Neural progenitor cell (in vitro differentiated cells): ENCODE results near the gene GPR62. TPM values are rescaled to one million over a fixed set of nuclear protein-coding genes. Genes with fewer than 3 reads are reported as not detected.

Source experiments
- DNase-seq: peaks from one replicate; pipeline ENCODE4 v3.0.0-alpha.2; 2016; ENCODE audit warnings: low spot score
- H2AFZ ChIP-seq: fragments of 200-600 bp; sonication (generic); replicated peaks from 2 replicates; pipeline ENCODE4 v1.6.1; 2016; ENCODE audit warnings: antibody characterized with exemption
- H3F3A ChIP-seq: fragments of 200-600 bp; sonication (generic); 2 replicates; pipeline ENCODE4 v1.6.1; 2016; ENCODE audit warnings: antibody characterized with exemption, low read depth
- H3K27ac ChIP-seq: fragments of 200-600 bp; sonication (generic); 2 replicates; pipeline ENCODE4 v1.5.1; 2016; ENCODE audit warnings: mild to moderate bottlenecking
- H3K27me3 ChIP-seq: fragments of 200-600 bp; sonication (generic); 2 replicates; pipeline ENCODE4 v1.6.1; 2016; ENCODE audit warnings: mild to moderate bottlenecking, moderate library complexity
- H3K36me3 ChIP-seq: fragments of 200-600 bp; sonication (generic); 2 replicates; pipeline ENCODE4 v1.5.1; 2016
- H3K4me1 ChIP-seq: fragments of 200-600 bp; sonication (generic); 2 replicates; pipeline ENCODE4 v1.6.1; 2016; ENCODE audit warnings: mixed run types
- H3K4me2 ChIP-seq: fragments of 200-600 bp; sonication (generic); 2 replicates; pipeline ENCODE4 v1.6.1; 2016
- H3K4me3 ChIP-seq: fragments of 200-600 bp; sonication (generic); 2 replicates; pipeline ENCODE4 v1.5.1; 2016
- H3K79me2 ChIP-seq: fragments of 200-600 bp; sonication (generic); 2 replicates; pipeline ENCODE4 v1.6.1; 2016; ENCODE audit warnings: low read depth
- H3K9ac ChIP-seq: fragments of 200-600 bp; sonication (generic); 2 replicates; pipeline ENCODE4 v1.6.1; 2016
- H3K9me3 ChIP-seq: fragments of 200-600 bp; sonication (generic); 2 replicates; pipeline ENCODE4 v1.5.1; 2016; ENCODE audit warnings: low read depth
- H4K20me1 ChIP-seq: fragments of 200-600 bp; sonication (generic); 2 replicates; pipeline ENCODE4 v1.6.1; 2016; ENCODE audit warnings: low read depth
- H3K27ac Mint-ChIP-seq: 3 replicates; pipeline ENCODE4 v1.8.0; 2021; ENCODE audit warnings: mixed read lengths
- H3K27me3 Mint-ChIP-seq: 2 replicates; pipeline ENCODE4 v1.8.0; 2022; ENCODE audit warnings: low read depth, mild to moderate bottlenecking, inconsistent platforms, moderate library complexity, mixed read lengths; ENCODE audit not compliant: insufficient read depth
- H3K36me3 Mint-ChIP-seq: 3 replicates; pipeline ENCODE4 v1.8.0; 2021; ENCODE audit warnings: mixed read lengths
- H3K4me1 Mint-ChIP-seq: 3 replicates; pipeline ENCODE4 v1.8.0; 2021; ENCODE audit warnings: mixed read lengths
- H3K4me3 Mint-ChIP-seq: 3 replicates; pipeline ENCODE4 v1.8.0; 2021; ENCODE audit warnings: mild to moderate bottlenecking, moderate library complexity, mixed read lengths
- H3K9me3 Mint-ChIP-seq: 3 replicates; pipeline ENCODE4 v1.8.0; 2020; ENCODE audit warnings: mixed read lengths
- CTCF ChIP-seq: fragments of 200-600 bp; sonication (generic); IDR thresholded peaks from 2 replicates; pipeline ENCODE4 v1.5.1; 2017; ENCODE audit warnings: antibody characterized with exemption, mild to moderate bottlenecking
- EZH2 ChIP-seq: fragments of 200-600 bp; sonication (generic); IDR thresholded peaks from 2 replicates; pipeline ENCODE4 v1.6.1; 2017; ENCODE audit warnings: antibody characterized with exemption, mild to moderate bottlenecking, moderate library complexity
- EZH2phosphoT487 ChIP-seq: fragments of 200-600 bp; sonication (generic); IDR thresholded peaks from 2 replicates; pipeline ENCODE4 v1.6.1; 2017; ENCODE audit warnings: antibody characterized with exemption
- total RNA-seq: library from RNA; depleted of rRNA; stranded (reverse); fragments of >200 nt; gene quantifications from 2 replicates; pipeline ENCODE4 v1.2.3, GENCODE V29; 2015; ENCODE audit warnings: low replicate concordance

Gene GPR62
- total RNA-seq, 1 donor from 2014 or later, result 0.21 TPM

- H3K4me3 ChIP-seq, result peak overlapping the region; percentile 89
- Mint-ChIP-seq H3K4me3 (peak overlapping the region; percentile 100), H3K36me3 (peaks cover 30% of the 10 kb centered on the region), H3K4me1 (peaks cover 35% of the 10 kb centered on the region), H3K9me3 (peaks cover 2% of the 10 kb centered on the region), H3K27me3 (peaks cover 9% of the 10 kb centered on the region), H3K27ac (peak overlapping the region; percentile 82)
- H3K27me3 ChIP-seq, result no peaks in the 10 kb centered on the region
- no peaks in the 10 kb centered on the region for H3K9me3 ChIP-seq
- peaks cover 47% of the 10 kb centered on the region for H3F3A ChIP-seq
- H3K4me2 ChIP-seq, result peak overlapping the region; percentile 89
- H4K20me1 ChIP-seq, result peaks cover 29% of the 10 kb centered on the region
- DNase-seq, result no peak
- H3K27ac ChIP-seq, result no peak overlapping the region
- peaks cover 35% of the 10 kb centered on the region for H3K79me2 ChIP-seq
- H3K36me3 ChIP-seq, result peaks cover 16% of the 10 kb centered on the region
- peak overlapping the region; percentile 97 for H3K9ac ChIP-seq
- peaks cover 11% of the 10 kb centered on the region for H3K4me1 ChIP-seq
- no peak overlapping the region for H2AFZ ChIP-seq
- TF ChIP-seq CTCF (no peak), EZH2 (no peak), EZH2phosphoT487 (no peak)
Measured at GRCh38 chr3:51994530-51994929, 39.3 kb downstream of the GPR62 start.

GRCh38 chr3:51995346-51996163 is 40.4 kb downstream of the GPR62 start, which contains the start of gene RPL29:
Gene RPL29 (minus strand): TSS chr3:51995895. CDS start chr3:51995461, 434 bp downstream.
- Histone ChIP-seq H3K27me3 (no peaks in the 10 kb centered on the region), H3K9ac (peak within 1 kb of the TSS; percentile 97), H3K27ac (peak within 1 kb of the TSS; percentile 96), H2AFZ (peak within 1 kb of the TSS; percentile 81), H3K4me3 (peak within 1 kb of the TSS; percentile 89), H3F3A (peaks cover 41% of the 10 kb centered on the region), H3K4me2 (peak within 1 kb of the TSS; percentile 89), H3K9me3 (no peaks in the 10 kb centered on the region), H4K20me1 (peaks cover 29% of the 10 kb centered on the region), H3K36me3 (peaks cover 16% of the 10 kb centered on the region), H3K79me2 (peaks cover 35% of the 10 kb centered on the region), H3K4me1 (peaks cover 11% of the 10 kb centered on the region)
- TF ChIP-seq EZH2phosphoT487 (no peak), CTCF (no peak), EZH2 (peak; percentile 47)
- H3K9me3 Mint-ChIP-seq, result peaks cover 2% of the 10 kb centered on the region
- peak within 1 kb of the TSS; percentile 100 for H3K27ac Mint-ChIP-seq
- H3K4me3 Mint-ChIP-seq, result peak within 1 kb of the TSS; percentile 100
- H3K4me1 Mint-ChIP-seq, result peaks cover 35% of the 10 kb centered on the region
- peak; percentile 94 for DNase-seq
- peaks cover 6% of the 10 kb centered on the region for H3K27me3 Mint-ChIP-seq
- H3K36me3 Mint-ChIP-seq, result peaks cover 30% of the 10 kb centered on the region

- Histone ChIP-seq H3K27ac (no peak overlapping the region), H4K20me1 (peaks cover 26% of the 10 kb centered on the region), H3K9me3 (no peaks in the 10 kb centered on the region), H3K36me3 (peaks cover 11% of the 10 kb centered on the region), H3F3A (peaks cover 35% of the 10 kb centered on the region), H3K4me1 (peaks cover 17% of the 10 kb centered on the region), H3K4me2 (no peak overlapping the region), H3K4me3 (no peak overlapping the region), H3K27me3 (no peaks in the 10 kb centered on the region), H3K79me2 (peaks cover 34% of the 10 kb centered on the region), H2AFZ (no peak overlapping the region), H3K9ac (no peak overlapping the region)
- Mint-ChIP-seq H3K36me3 (peaks cover 25% of the 10 kb centered on the region), H3K27me3 (peaks cover 4% of the 10 kb centered on the region), H3K4me3 (peak overlapping the region; percentile 76), H3K4me1 (peaks cover 40% of the 10 kb centered on the region), H3K9me3 (peaks cover 2% of the 10 kb centered on the region), H3K27ac (peak overlapping the region; percentile 27)
- no peak for TF ChIP-seq EZH2
- no peak for DNase-seq
Measured at GRCh38 chr3:51997172-51997571, 42.0 kb downstream of the GPR62 start.
